Stomach (tissue), 4 donors: Measurements from ENCODE around the gene SLC12A7.

Experiments
- CTCF ChIP-seq, 7 experiments: fragments of 450-650 bp in 4 of 7; fragments of 200-600 bp in 3 of 7; sonication (generic) in 3 of 7; IDR thresholded peaks; one replicate each; pipeline ENCODE4 v1.5.1; 2016 to 2019; ENCODE audit warnings: antibody characterized with exemption in 7 of 7, control low read depth in 2 of 7, mild to moderate bottlenecking in 1 of 7
- POLR2A ChIP-seq, 4 donors: fragments of 450-650 bp; IDR thresholded peaks; one replicate each; pipeline ENCODE4 v1.6.1; 2016; ENCODE audit warnings: antibody characterized with exemption in 4 of 4, control low read depth in 2 of 4, mild to moderate bottlenecking in 1 of 4, moderate library complexity in 1 of 4
- POLR2AphosphoS5 ChIP-seq, 3 donors: sonication (generic); formaldehyde crosslinking; IDR thresholded peaks; one replicate each; pipeline ENCODE4 v1.6.1; 2016; ENCODE audit warnings: antibody characterized with exemption in 3 of 3

- TF ChIP-seq CTCF (IDR thresholded peaks at IDR 0.05) (no peak), POLR2A (IDR thresholded peaks at IDR 0.05) (no peak), POLR2AphosphoS5 (IDR thresholded peaks at IDR 0.05) (no peak)
Measured at GRCh38 chr5:1125030-1125357, 13.1 kb upstream of the SLC12A7 start.
